OCI-LY3 (cell line): ENCODE results near the gene OR10Z1.

Source experiments
- H2AFZ ChIP-seq: fragments of 200-600, 300-600 bp; shearing (Covaris generic); 2 replicates; pipeline ENCODE4 v1.6.0; 2014; ENCODE audit warnings: antibody characterized with exemption, low read depth, low read length
- H3K27ac ChIP-seq: fragments of 200-600, 300-600 bp; sonication (generic); 2 replicates; pipeline ENCODE4 v1.5.1; 2014; ENCODE audit warnings: mild to moderate bottlenecking, low read length, moderate library complexity, mixed read lengths
- H3K27me3 ChIP-seq: fragments of 200-600, 300-600 bp; sonication (generic); 2 replicates; pipeline ENCODE4 v1.6.1; 2014; ENCODE audit warnings: low read depth, low read length, mixed read lengths
- H3K36me3 ChIP-seq: fragments of 200-600, 300-600 bp; sonication (generic); replicated peaks from 2 replicates; pipeline ENCODE3; 2014; ENCODE audit warnings: low read depth, low read length, mixed read lengths
- H3K4me1 ChIP-seq: fragments of 300-600, 200-600 bp; sonication (generic); 2 replicates; pipeline ENCODE4 v1.6.1; 2014; ENCODE audit warnings: low read length, mixed read lengths
- H3K4me2 ChIP-seq: fragments of 200-600, 300-600 bp; sonication (generic); 2 replicates; pipeline ENCODE4 v1.6.1; 2014; ENCODE audit warnings: low read length, mixed read lengths
- H3K4me3 ChIP-seq: fragments of 300-600, 200-600 bp; sonication (generic); 2 replicates; pipeline ENCODE4 v1.5.1; 2014; ENCODE audit warnings: antibody characterized with exemption, mild to moderate bottlenecking, low read length, moderate library complexity
- H3K79me2 ChIP-seq: fragments of 300-600, 200-600 bp; shearing (Covaris generic); 2 replicates; pipeline ENCODE4 v1.6.1; 2014; ENCODE audit warnings: mild to moderate bottlenecking, low read length, mixed read lengths
- H3K9ac ChIP-seq: fragments of 300-600, 200-600 bp; shearing (Covaris generic); 2 replicates; pipeline ENCODE4 v1.6.0; 2014; ENCODE audit warnings: mild to moderate bottlenecking, low read length, moderate library complexity
- H3K9me3 ChIP-seq: fragments of 200-600, 300-600 bp; shearing (Covaris generic); 2 replicates; pipeline ENCODE4 v1.6.1; 2014; ENCODE audit warnings: low read length, mixed read lengths; ENCODE audit not compliant: insufficient read depth
- H4K20me1 ChIP-seq: fragments of 200-600, 300-600 bp; sonication (generic); 2 replicates; pipeline ENCODE4 v1.6.1; 2016; ENCODE audit warnings: low read length, mixed read lengths; ENCODE audit not compliant: insufficient read depth
- EZH2phosphoT487 ChIP-seq: fragments of 200-600 bp; shearing (Covaris generic); IDR thresholded peaks from 2 replicates; pipeline ENCODE4 v1.6.1; 2018; ENCODE audit warnings: antibody characterized with exemption, mixed run types, low read depth
- TF ChIP-seq, protein P1 (sequence below): fragments of 200-600, 300-600 bp; sonication (generic); IDR thresholded peaks from 2 replicates; pipeline ENCODE4 v1.5.1; 2014; ENCODE audit warnings: antibody characterized with exemption, low read length, low read depth

Gene OR10Z1

DNA sequence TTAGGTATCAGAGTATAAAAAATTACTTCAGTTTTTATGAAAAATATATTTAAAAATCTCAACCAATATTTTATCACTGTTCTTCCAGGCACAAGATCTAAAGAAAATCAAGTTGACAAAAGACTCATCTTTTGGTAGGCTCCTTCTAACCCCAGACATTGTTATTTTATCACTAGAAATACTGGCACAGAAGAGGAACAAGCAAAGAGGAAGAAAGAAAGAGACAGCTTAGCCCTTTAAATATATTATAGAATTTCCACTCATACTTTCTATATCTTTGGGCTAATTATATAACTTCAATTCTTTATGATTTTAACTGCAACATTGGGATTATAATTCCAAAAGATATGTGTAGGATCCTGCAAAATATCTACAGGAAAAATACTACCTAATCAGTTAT is 49.0 kb downstream of the OR10Z1 start:
- TF ChIP-seq, protein P1, sequence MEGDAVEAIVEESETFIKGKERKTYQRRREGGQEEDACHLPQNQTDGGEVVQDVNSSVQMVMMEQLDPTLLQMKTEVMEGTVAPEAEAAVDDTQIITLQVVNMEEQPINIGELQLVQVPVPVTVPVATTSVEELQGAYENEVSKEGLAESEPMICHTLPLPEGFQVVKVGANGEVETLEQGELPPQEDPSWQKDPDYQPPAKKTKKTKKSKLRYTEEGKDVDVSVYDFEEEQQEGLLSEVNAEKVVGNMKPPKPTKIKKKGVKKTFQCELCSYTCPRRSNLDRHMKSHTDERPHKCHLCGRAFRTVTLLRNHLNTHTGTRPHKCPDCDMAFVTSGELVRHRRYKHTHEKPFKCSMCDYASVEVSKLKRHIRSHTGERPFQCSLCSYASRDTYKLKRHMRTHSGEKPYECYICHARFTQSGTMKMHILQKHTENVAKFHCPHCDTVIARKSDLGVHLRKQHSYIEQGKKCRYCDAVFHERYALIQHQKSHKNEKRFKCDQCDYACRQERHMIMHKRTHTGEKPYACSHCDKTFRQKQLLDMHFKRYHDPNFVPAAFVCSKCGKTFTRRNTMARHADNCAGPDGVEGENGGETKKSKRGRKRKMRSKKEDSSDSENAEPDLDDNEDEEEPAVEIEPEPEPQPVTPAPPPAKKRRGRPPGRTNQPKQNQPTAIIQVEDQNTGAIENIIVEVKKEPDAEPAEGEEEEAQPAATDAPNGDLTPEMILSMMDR: no peak
- TF ChIP-seq EZH2phosphoT487: no peak
- H3K4me2 ChIP-seq: no peak overlapping the region
- no peak overlapping the region for H3K27ac ChIP-seq

DNA sequence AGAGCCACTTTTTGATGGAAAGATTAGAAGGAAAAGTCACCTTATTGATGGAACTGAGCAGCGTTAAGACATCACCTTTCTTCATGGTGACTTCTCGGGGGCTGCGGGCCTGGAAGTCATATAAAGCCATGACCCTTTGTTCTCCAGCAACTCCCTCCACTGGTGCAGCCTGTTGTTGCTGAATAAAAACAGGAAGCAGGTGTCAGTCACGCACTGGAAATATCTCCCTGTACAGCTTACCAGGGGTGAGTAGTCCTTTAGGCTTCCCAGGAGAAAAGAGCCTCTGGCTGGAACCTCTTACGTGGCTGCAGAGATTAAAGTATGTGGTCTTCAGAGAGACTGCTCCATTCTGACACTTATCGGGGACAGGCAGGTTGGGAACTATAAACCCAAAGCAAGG is 49.5 kb downstream of the OR10Z1 start:
- no peaks in the 10 kb centered on the region for H3K79me2 ChIP-seq
- peak overlapping the region; percentile 23; the same call in 1 of the 2 replicates for H2AFZ ChIP-seq
- H4K20me1 ChIP-seq: no peaks in the 10 kb centered on the region
- no peaks in the 10 kb centered on the region for H3K36me3 ChIP-seq
- TF ChIP-seq, protein P1: no peak
- H3K9ac ChIP-seq: no peak overlapping the region
- no peaks in the 10 kb centered on the region for H3K4me1 ChIP-seq
- H3K4me3 ChIP-seq: no peak overlapping the region
- no peaks in the 10 kb centered on the region for H3K27me3 ChIP-seq
- H3K27ac ChIP-seq: no peak overlapping the region
- no peaks in the 10 kb centered on the region for H3K9me3 ChIP-seq
- H3K4me2 ChIP-seq: no peak overlapping the region

More for the DNA sequence above, 49.0 kb downstream of the OR10Z1 start:
- Histone ChIP-seq H3K36me3 (no peaks in the 10 kb centered on the region), H3K79me2 (no peaks in the 10 kb centered on the region), H3K4me3 (no peak overlapping the region), H3K9me3 (no peaks in the 10 kb centered on the region), H3K27me3 (no peaks in the 10 kb centered on the region), H4K20me1 (no peaks in the 10 kb centered on the region), H2AFZ (no peak overlapping the region), H3K9ac (no peak overlapping the region), H3K4me1 (no peaks in the 10 kb centered on the region)
